Activated T-helper 9 cell treated with anti-CD3 and anti-CD28 coated beads, Interleukin-2, amount 50 U/mL, for 16 hours (primary cell): ENCODE data around the gene PIGP.
A peak's percentile ranks its signal among the peaks of the same experiment; 100 is the strongest.
"Not testable (repeated sequence)": the region's sequence is repeated elsewhere in the genome, so short reads cannot be mapped to it uniquely, and the experiment has no call there.

Source experiments
- DNase-seq: peaks from one replicate; pipeline ENCODE4 v3.0.0-alpha.2; 2020; ENCODE audit warnings: low read depth

Gene PIGP

GRCh38 chr21:37076087-37076850 is 3.4 kb upstream of the PIGP start:
- no peak for DNase-seq

GRCh38 chr21:37075214-37075770 is 2.4 kb upstream of the PIGP start:
- DNase-seq = no peak

GRCh38 chr21:37074546-37074945 is 1.7 kb upstream of the PIGP start:
- no peak for DNase-seq

- DNase-seq = no peak
These were observed 1.3 kb upstream of the PIGP start for GRCh38 chr21:37074197-37074510.

- DNase-seq = no peak
These were observed 736 bp upstream of the PIGP start for GRCh38 chr21:37073417-37074196.

GRCh38 chr21:37072274-37072987 is 440 bp downstream of the PIGP start:
- peak; percentile 63 for DNase-seq

GRCh38 chr21:37071561-37072273 is 1.2 kb downstream of the PIGP start:
- DNase-seq = no peak

- DNase-seq = no peak
These were observed 7.2 kb downstream of the PIGP start for GRCh38 chr21:37065561-37066177.

GRCh38 chr21:37064841-37065240 is 8.0 kb downstream of the PIGP start:
- DNase-seq = no peak

- no peak for DNase-seq
These were observed 9.4 kb downstream of the PIGP start for GRCh38 chr21:37063433-37063832.

- no peak for DNase-seq
These were observed 10.3 kb downstream of the PIGP start for GRCh38 chr21:37062593-37062935.

GRCh38 chr21:37061926-37062592 is 10.8 kb downstream of the PIGP start:
- DNase-seq = no peak

GRCh38 chr21:37060296-37060695 is 12.6 kb downstream of the PIGP start:
- DNase-seq = no peak

- no peak for DNase-seq
These were observed 13.7 kb downstream of the PIGP start for GRCh38 chr21:37059181-37059580.

GRCh38 chr21:37058261-37058660 is 14.6 kb downstream of the PIGP start:
- DNase-seq = no peak

GRCh38 chr21:37057614-37058013 is 15.3 kb downstream of the PIGP start:
- DNase-seq = no peak

- no peak for DNase-seq
These were observed 17.5 kb downstream of the PIGP start for GRCh38 chr21:37055271-37055855.

GRCh38 chr21:37049741-37050140 is 23.1 kb downstream of the PIGP start:
- not testable (repeated sequence) for DNase-seq

- DNase-seq = no peak
These were observed 25.8 kb downstream of the PIGP start for GRCh38 chr21:37047079-37047478.

- no peak for DNase-seq
These were observed 27.3 kb downstream of the PIGP start for GRCh38 chr21:37045556-37045955.

GRCh38 chr21:37045149-37045548 is 27.7 kb downstream of the PIGP start:
- DNase-seq = no peak
